AG04450 (cell line): Measurements from ENCODE around the gene LMAN1L. TPM values are rescaled to one million over a fixed set of nuclear protein-coding genes. Genes with fewer than 3 reads are reported as not detected.

ENCODE experiments used
- CTCF ChIA-PET: fragments of 300-600, 350-600 bp; formaldehyde crosslinking; extraction: SDS; loops from one replicate; lab custom pipeline; 2022; ENCODE audit warnings: antibody characterized with exemption, inconsistent platforms; lab: Charles Lee
- POLR2A ChIA-PET: fragments of 350-600 bp; formaldehyde crosslinking; extraction: SDS; loops from one replicate; lab custom pipeline; 2021; ENCODE audit warnings: antibody characterized with exemption, inconsistent platforms; lab: Yijun Ruan, JAX
- DNase-seq: peaks from one replicate; pipeline ENCODE4 v3.0.0-alpha.2; 2011; ENCODE audit warnings: low read depth, low spot score
- H3K27ac ChIP-seq: one replicate; pipeline ENCODE4 v1.5.1; 2012; ENCODE audit warnings: low read depth, low read length, control low read depth
- H3K27me3 ChIP-seq: one replicate; pipeline ENCODE4 v1.6.0; 2012; ENCODE audit warnings: low read length; ENCODE audit not compliant: control insufficient read depth, insufficient read depth
- H3K4me3 ChIP-seq: 2 replicates; pipeline ENCODE4 v1.5.1; 2011; ENCODE audit warnings: mild to moderate bottlenecking, low read depth, low read length, control low read depth
- H3K9me3 ChIP-seq: 2 replicates; pipeline ENCODE4 v1.5.1; 2012; ENCODE audit warnings: low read length; ENCODE audit not compliant: control insufficient read depth, insufficient read depth
- CTCF ChIP-seq: IDR thresholded peaks from 2 replicates; pipeline ENCODE4 v1.5.1; 2011; ENCODE audit warnings: low read depth, low read length, control low read depth, inconsistent platforms
- polyA plus RNA-seq: library from polyadenylated mRNA; depleted of rRNA; stranded (reverse); fragments of >200 nt; gene quantifications from 2 replicates; pipeline ENCODE4 v1.2.3, GENCODE V29; 2011

The LMAN1L gene
- polyA plus RNA-seq, 1 experiment: not detected

DNA sequence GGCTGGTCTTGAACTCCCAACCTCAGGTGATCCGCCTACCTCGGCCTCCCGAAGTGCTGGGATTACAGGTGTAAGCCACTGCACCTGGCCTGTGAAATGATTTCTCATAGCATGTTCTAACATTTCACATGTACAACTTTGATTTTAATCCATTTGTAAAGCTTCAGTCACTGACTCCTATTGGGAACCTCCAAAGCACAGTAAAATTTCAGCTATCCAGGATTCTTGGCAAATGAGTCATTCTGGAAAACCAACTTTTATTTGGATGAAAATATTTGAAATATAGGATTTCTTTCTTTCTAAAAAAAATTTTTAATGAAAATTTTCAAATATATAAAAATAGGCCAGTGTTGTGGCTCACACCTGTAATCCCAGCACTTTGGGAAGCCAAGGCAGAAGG, 2.7 kb upstream of the LMAN1L start:
- no peak for DNase-seq
- TF ChIP-seq CTCF: no peak
- H3K9me3 ChIP-seq: no peaks in the 10 kb centered on the region
- no peaks in the 10 kb centered on the region for H3K27me3 ChIP-seq
- POLR2A ChIA-PET: interaction anchor here (0.5 to 0.7 kb wide), 2 partner anchors 13 to 62 kb away, joined by 3 to 10 read pairs; no protein-coding TSS in a partner anchor
- H3K4me3 ChIP-seq: no peak overlapping the region
- CTCF ChIA-PET: interaction anchor here (1.2 to 1.3 kb wide), 2 partner anchors 10 to 92 kb away, joined by 4 to 9 read pairs; no protein-coding TSS in a partner anchor
- H3K27ac ChIP-seq: no peak overlapping the region

DNA sequence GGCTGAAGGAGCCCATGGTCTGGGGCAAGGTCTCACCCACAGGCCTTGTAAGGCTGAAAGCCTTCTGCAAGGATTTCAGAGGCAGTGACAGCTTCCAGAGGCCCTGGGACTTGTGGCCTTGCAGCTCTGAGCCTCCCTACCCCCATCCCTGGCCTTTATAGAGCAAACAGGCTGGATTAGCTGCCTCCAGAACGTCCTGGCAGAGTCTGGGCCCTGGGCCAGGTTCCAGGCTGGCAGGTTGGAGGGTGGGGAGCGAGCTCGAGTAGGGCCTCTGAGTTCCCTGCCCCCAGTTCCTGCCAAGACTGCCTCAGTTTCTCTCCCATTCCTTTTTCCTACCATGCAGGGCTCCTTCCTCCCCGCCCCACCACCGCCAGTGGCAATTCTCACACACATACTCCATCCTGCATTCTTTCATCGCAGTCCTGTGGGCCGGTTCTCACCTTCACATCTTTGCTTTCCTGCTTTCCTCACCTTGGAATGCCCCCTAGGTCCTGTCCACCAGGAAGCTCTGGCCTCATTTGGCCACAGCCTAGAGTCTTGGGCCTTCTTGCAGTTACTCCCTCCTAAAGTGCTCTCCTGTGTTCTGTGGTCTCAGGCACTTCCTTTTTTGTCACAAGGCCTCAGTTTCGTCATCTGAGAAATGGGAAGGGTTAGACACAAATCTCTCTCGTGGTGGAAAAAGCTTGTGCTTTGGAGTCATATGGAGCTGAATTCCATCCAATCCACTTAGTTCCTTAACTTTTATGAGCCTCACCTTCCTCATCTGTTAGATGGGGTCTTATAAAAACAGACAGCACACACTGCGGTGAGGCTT, 2.7 kb downstream of the LMAN1L start:
- H3K27me3 ChIP-seq: no peaks in the 10 kb centered on the region
- CTCF ChIA-PET: interaction anchor here (1.0 to 1.5 kb wide), 2 partner anchors 15 to 16 kb away, joined by 3 to 5 read pairs; no protein-coding TSS in a partner anchor
- H3K9me3 ChIP-seq: no peaks in the 10 kb centered on the region; the same call in 1 of the 2 replicates
- DNase-seq: no peak
- no peak for TF ChIP-seq CTCF
- peak overlapping the region; percentile 11 for H3K27ac ChIP-seq
- H3K4me3 ChIP-seq: no peak overlapping the region
- POLR2A ChIA-PET: no interaction called here

DNA sequence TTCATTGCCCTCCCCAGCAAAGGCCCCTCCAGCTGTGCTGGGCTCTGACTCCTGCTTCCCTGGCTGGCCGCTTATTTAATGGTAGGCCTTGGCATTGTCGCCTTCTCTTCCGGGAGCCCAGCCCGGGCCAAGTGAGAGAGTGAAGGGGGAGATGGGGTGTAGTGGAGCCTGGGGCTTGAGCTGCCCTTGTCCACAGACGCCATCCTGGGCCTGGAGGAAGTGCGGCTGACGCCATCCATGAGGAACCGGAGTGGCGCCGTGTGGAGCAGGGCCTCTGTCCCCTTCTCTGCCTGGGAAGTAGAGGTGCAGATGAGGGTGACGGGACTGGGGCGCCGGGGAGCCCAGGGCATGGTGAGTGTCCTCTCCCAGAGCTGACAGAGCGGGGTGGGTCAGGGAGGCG, 3.3 kb downstream of the LMAN1L start:
- CTCF ChIA-PET: interaction anchor here (1.0 kb wide), 1 partner anchor 16 kb away, joined by 5 read pairs; no protein-coding TSS in a partner anchor
- Histone ChIP-seq H3K9me3 (no peaks in the 10 kb centered on the region; the same call in 1 of the 2 replicates), H3K27ac (peak overlapping the region; percentile 11), H3K27me3 (no peaks in the 10 kb centered on the region), H3K4me3 (no peak overlapping the region)
- POLR2A ChIA-PET: no interaction called here
- TF ChIP-seq CTCF: no peak
- DNase-seq: no peak

DNA sequence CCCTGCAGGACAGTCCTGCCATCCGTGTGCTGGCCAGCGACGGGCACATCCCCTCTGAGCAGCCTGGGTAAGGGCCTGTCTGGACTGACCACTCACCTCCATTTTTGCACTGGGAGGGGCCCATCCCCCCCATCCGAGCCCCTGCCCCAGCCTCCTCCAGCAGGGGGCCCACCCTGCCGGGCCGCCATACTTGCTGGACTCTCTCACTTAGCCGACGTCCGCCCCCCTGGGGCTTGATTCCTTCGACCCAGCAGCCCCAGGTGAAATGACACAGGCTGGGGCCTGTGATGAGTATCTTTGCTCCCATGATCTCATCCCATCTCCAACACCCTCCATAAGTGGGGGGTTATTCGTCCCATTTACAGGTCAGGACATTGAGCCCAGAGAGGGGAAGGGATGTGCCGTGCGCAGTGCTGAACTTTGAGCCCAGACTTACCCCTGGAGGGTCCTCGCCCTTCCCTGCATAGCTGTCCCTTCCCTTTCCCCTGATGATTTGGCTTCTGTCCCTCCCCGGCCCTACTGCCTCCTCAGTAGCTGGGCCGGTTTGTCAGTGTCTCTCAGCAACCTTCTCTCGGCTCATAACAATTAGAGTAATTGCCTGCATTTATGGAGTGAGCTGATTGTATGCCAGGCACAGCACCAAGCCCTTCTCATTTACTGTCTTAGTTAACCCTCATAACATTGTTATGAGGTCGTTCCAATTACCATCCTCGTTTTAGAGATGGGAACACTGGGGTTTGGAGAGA, 4.2 kb downstream of the LMAN1L start:
- no peak for TF ChIP-seq CTCF
- ChIA-PET CTCF (no interaction called here), POLR2A (no interaction called here)
- no peaks in the 10 kb centered on the region; the same call in 1 of the 2 replicates for H3K9me3 ChIP-seq
- no peaks in the 10 kb centered on the region for H3K27me3 ChIP-seq
- DNase-seq: no peak
- H3K4me3 ChIP-seq: no peak overlapping the region
- no peak overlapping the region for H3K27ac ChIP-seq
